ENCODE data around the gene NTN5. TPM values are rescaled to one million over a fixed set of nuclear protein-coding genes. Genes with fewer than 3 reads are reported as not detected.
"Not testable (repeated sequence)": the region's sequence is repeated elsewhere in the genome, so short reads cannot be mapped to it uniquely, and the experiment has no call there.

Gene NTN5
- total and polyA plus RNA-seq, 2 experiments from 2014 or later, result 0.52 to 0.94 TPM

- TF ChIP-seq ZNF462 (CRISPR knock-in tag; IDR thresholded peaks at IDR 0.05) (no peak), EZH2 (IDR thresholded peaks at IDR 0.05; ENCODE audit: low read depth, unreplicated experiment) (no peak), ZNF114 (CRISPR knock-in tag; IDR thresholded peaks at IDR 0.05) (no peak)
Measured at GRCh38 chr19:48687776-48688175, 15.0 kb upstream of the NTN5 start (continued).

- H3K9me3 Mint-ChIP-seq; DNase-seq (ENCODE audit: low spot score); H3K79me2 ChIP-seq (replicated peaks; ENCODE audit: insufficient read depth); H3K27ac Mint-ChIP-seq; H3F3A ChIP-seq (replicated peaks; ENCODE audit: low read depth); H3K36me3 ChIP-seq (ENCODE audit: insufficient read depth); H3K4me1 Mint-ChIP-seq; H3K4me2 ChIP-seq; H3K36me3 Mint-ChIP-seq (ENCODE audit: low read depth); H3K4me3 Mint-ChIP-seq; H4K20me1 ChIP-seq (replicated peaks; ENCODE audit: insufficient read depth); H3K27ac ChIP-seq (ENCODE audit: low read depth); H3K4me3 ChIP-seq; H3K4me1 ChIP-seq (ENCODE audit: insufficient read depth); H3K27me3 ChIP-seq (ENCODE audit: insufficient read depth); ATAC-seq; H3K27me3 Mint-ChIP-seq (ENCODE audit: insufficient read depth, low read depth, poor library complexity); H2AFZ ChIP-seq; H3K9me2 ChIP-seq (ENCODE audit: insufficient read depth): not testable (repeated sequence)
Measured at GRCh38 chr19:48686637-48687036, 13.8 kb upstream of the NTN5 start.

GRCh38 chr19:48686088-48686487 lies 13.3 kb upstream of the NTN5 start:
- no peak for ATAC-seq

More at GRCh38 chr19:48686088-48686487, 13.3 kb upstream of the NTN5 start:
- no peak overlapping the region for H3K27ac Mint-ChIP-seq
- Histone ChIP-seq H4K20me1 (replicated peaks; ENCODE audit: insufficient read depth) (no peaks in the 10 kb centered on the region), H3K4me2 (no peak overlapping the region), H3F3A (replicated peaks; ENCODE audit: low read depth) (no peaks in the 10 kb centered on the region), H3K36me3 (ENCODE audit: insufficient read depth) (no peaks in the 10 kb centered on the region), H3K79me2 (replicated peaks; ENCODE audit: insufficient read depth) (no peaks in the 10 kb centered on the region), H3K4me3 (no peak overlapping the region), H2AFZ (no peak overlapping the region), H3K27ac (ENCODE audit: low read depth) (no peak overlapping the region), H3K4me1 (ENCODE audit: insufficient read depth) (no peaks in the 10 kb centered on the region), H3K27me3 (ENCODE audit: insufficient read depth) (no peaks in the 10 kb centered on the region), H3K9me2 (ENCODE audit: insufficient read depth) (no peaks in the 10 kb centered on the region)
- H3K9me3 Mint-ChIP-seq, result no peaks in the 10 kb centered on the region; the same call in 2 of the 3 replicates
- H3K4me3 Mint-ChIP-seq, result no peak overlapping the region
- H3K27me3 Mint-ChIP-seq (ENCODE audit: insufficient read depth, low read depth, poor library complexity), result peaks cover 4% of the 10 kb centered on the region
- no peak for DNase-seq (ENCODE audit: low spot score)
- H3K4me1 Mint-ChIP-seq, result no peaks in the 10 kb centered on the region
- no peak for TF ChIP-seq ETS1 (IDR thresholded peaks at IDR 0.05)
- no peaks in the 10 kb centered on the region for H3K36me3 Mint-ChIP-seq (ENCODE audit: low read depth)
